ENCODE measurements around the gene ZEB1.
"Not testable (repeated sequence)": the region's sequence is repeated elsewhere in the genome, so short reads cannot be mapped to it uniquely, and the experiment has no call there.

ZEB1 gene

GRCh38 chr10:31427334-31427733, 108.3 kb downstream of the ZEB1 start:
- DNase-seq, result not testable (repeated sequence)

DNA sequence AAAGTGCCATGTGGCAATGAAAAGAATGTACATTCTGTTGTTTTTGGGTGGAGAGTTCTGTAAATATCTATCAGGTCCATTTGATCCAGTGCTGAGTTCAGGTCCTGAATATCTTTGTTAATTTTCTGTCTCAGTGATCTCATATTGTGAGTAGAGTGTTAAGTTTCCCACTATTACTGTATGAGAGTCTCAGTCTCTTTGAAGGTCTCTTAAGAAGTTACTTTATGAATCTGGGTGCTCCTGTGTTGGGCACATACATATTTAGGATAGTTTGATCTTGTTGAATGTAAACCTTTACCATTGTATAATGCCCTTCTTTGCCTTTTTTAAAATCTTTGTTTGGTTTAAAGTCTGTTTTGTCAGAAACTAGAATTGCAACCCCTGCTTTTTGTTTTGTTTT, 109.5 kb downstream of the ZEB1 start:
- DNase-seq, result not testable (repeated sequence)

DNA sequence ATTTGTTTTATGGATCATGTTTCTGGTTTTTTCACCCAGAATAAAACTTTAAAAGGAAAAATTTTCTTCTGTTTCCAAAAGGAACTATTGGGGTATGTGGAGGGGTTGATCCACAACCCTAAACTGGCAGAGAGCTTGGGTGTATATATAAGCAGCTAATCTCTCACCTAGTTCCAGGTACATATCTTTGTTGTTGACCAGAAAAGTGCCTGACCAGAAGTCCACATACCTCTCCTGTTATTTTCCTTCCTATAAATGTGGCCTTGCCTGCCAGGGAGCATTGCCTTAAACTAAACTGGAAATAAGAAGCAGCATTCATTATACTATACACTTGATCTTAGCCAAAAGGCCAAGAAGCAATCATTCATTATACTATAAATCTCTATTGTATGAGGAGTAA, 112.0 kb downstream of the ZEB1 start:
- no peak for DNase-seq

DNA sequence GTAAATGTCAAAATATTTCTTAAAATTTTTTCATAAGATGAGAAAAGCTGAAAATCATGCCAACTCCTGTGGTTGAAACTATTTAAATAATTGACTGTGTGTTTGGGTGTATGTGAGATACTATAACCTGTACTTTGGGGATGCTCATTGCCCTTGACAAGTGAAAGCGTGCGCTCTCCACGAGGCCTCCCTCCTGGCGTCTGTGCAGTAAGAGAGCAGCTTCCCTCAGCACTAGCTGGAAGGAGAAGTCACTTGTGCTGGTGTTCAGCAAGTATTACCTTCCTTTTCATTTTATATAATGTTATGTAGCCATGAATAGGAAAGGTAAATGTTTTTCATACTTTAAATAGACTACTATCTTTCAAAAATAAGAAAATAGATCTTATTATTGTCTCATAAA, 118.9 kb downstream of the ZEB1 start:
- DNase-seq, result no peak

DNA sequence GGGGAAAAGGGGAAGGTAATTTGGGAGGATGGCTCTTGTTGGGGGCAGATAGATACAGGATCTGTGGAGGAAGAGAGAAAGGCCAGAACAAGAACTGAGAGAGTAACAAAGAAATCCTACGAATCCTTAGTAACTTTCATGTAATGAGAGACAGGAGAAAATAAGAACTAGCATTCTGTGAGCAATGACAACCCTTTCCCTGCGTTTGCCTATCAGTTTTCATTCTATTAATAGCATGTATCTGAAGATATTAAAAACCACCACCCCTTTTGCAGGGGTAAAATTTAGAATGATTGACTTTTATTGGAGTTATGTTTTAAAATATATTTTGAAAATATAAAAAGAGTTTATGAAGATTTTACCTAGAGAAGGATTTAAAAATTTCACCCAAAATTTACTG, 132.8 kb downstream of the ZEB1 start:
- no peak for DNase-seq

DNA sequence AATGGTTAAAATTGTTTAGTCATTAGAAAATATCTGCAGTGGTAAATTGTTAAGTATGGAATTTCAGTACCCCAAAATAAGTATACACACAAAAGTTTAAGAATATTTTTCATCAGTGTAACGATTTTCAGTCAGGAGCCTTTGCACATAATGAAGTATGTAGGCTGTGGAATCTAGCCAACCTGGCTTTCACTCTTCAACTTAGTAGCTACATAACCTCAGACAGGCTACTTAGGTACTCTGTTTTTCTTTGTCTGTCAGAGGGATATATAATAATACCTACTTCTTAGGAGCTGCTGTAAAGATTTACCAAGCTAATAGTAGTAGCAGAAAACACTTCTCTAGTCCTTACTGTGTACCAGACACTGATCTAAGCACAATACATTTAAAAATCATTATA, 137.5 kb downstream of the ZEB1 start:
- DNase-seq, result no peak

DNA sequence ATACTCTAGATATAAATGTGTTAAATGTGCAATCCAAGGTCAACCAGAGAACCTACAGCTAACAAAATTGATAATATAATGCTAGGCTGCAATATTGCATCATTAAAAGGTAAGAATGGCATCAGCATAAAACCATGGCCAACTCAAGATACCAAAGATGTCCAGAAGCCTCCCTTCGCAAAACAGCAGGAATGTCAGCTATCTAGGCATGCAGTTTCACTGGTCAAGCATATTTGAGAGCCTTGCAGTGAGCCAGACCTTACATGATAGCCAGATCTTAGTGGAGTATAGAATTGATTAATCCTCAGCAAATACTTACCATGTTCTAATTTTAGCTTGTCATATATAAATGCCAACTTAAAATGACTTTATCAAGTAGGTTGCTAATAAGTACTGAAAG, 138.8 kb downstream of the ZEB1 start:
- DNase-seq, result no peak

DNA sequence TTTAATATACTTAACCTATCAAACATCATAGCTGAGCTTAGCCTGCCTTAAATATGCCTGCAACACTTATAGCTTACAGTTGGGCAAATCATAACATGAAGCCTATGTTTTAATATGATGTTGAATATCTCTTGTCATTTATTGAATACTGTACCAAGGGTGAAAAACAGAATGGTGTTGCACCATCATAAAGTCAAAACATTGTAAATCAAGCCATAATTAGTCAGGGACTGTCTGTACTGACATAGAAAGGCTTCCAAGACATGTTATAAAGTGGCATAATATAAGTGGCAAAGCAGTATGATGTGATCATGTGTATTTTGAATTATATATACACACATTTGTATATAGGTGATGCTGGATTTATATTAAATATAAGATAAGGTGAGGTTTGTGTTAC, 140.0 kb downstream of the ZEB1 start:
- DNase-seq, result no peak

DNA sequence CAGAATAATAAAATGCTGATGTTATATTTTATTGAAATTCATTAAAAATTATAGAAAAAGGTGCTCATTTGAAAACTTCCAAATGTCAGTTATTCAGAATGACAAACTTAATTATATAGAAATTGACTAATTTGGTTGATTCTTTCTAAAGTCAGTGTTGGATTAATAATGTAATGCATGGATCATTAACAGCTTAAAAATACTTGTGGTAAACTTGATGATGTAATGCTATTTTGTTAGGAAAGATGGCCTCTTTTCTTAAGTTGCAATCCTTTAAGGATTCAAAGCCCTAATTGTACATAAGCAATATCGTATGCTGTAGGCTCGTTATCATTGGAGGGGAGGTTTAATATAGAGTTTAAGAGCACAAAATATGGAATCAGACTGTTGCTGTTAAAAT, 141.2 kb downstream of the ZEB1 start:
- DNase-seq, result no peak

DNA sequence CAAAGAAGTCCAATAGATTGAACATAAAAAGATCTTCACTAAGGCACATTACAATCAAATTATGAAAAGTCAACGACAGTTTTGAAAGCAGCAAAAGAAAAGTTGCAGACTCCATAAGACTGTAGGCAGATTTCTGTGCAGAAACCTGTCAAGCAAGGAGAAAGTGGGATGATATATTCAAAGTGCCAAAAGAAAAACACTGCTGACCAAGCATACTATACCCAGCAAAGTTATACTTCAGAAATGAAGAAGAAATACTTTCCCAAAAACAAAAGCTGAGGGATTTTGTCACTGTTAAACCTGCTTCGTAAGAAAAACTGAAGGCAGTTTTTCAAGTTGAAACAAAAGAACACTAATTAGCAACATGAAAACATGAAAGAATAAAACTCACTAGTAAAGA, 145.5 kb downstream of the ZEB1 start:
- no peak for DNase-seq

GRCh38 chr10:31466313-31466712, 147.3 kb downstream of the ZEB1 start:
- DNase-seq, result no peak

- no peak for DNase-seq
These were observed 148.9 kb downstream of the ZEB1 start for GRCh38 chr10:31467791-31468535.

DNA sequence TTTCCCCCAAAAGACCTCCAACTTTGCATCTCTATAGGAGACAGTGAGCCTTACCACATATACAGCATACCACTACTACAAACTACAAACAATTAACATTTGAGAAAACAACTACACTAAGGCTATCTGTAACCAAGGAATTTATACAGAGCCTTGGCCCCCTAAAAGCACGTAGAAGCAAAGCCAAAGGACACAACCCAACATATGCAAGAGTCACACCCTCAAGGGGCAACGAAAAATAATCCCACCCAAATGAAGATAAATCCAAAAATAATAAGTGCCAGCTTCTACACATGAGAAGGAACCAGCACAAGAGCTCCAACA, 149.5 kb downstream of the ZEB1 start:
- no peak for DNase-seq

- no peak for DNase-seq
These were observed 156.5 kb downstream of the ZEB1 start for GRCh38 chr10:31475519-31475918.

- no peak for DNase-seq
These were observed 157.1 kb downstream of the ZEB1 start for GRCh38 chr10:31476088-31476487.

DNA sequence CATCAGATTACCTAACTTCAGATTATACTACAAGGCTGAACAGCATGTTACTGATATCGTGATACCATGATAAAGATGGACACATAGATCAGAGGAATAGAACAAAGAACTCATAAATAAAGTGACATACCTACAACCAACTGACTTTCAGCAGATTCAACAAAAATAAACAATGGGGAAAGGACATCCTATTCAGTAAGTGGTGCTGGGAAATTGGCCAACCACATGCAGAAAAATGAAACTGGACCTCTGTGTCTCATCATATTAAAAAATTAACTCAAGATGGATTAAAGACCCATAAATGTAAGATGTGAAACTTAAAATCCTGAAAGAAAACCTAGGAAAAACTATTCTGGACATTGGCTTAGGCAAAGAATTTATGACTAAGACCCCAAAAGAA, 158.6 kb downstream of the ZEB1 start:
- no peak for DNase-seq

DNA sequence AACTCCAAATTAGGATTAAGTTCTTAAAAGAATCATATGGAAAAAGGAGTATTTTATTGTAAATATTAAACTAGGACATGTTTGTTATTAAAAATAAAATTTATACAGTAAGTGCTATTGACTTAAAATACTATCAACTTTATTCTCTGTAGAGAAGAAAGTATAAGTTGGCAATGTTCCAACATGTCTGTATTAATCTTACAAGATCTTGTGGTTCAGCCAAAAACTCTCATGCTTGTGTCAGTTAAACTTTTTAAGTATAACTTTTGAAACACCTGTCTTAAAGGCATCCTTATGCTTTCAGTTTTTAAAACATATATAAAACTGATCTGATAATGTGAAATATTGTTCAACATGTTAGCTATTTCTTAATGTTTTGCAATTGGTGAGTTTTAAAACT, 160.7 kb downstream of the ZEB1 start:
- DNase-seq, result no peak

DNA sequence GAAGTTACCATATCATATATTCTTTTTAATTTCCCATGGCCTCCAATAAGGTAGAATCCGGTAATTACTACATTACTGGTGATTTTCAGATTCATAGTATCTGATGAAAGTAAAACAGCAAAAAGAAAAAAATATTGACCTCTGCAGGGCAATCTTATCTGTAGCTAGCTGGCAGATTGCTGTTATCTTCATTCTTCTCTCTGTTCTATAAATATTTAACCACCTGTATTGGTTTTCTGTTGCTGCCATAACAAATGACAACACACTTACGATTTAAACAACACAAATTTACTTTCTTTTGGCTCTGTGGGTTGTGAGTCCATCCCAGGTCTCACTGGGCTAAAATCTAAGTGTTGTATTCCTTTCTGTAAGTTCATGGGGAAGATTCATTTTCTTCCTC, 164.5 kb downstream of the ZEB1 start:
- DNase-seq, result no peak

DNA sequence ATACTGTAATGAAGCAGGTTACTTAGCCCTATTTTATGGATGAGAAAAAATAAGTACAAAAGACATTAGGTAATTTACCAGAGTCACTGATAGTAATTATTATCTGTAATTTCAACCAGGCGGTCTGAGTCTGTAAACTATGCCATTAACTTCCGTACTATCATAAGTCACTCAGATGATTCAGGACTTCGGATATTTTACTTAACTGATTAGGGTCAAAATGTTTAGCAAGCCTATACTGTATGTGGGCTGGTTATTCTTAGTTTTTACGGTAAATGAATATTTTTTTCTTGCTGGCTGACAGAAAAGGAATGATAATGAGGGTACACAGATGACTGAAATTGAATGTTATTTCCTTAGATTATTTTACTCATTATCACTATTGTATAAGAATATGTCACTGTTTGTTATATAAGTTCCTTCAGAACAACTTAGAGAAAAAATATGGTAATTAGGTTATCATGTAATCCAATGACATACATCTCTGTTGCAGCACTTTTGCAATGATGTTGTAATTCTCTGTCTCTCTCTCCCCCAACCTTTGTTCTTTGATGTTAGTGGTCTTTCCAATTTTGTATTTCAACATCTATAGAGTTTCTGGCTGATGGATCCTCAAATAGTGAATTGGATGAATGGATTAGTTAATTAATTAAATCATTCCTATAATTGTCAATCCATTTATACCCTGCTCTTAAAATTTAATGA, 165.6 kb downstream of the ZEB1 start:
- DNase-seq, result no peak

- DNase-seq, result no peak
These were observed 172.0 kb downstream of the ZEB1 start for GRCh38 chr10:31490858-31491504.

GRCh38 chr10:31507427-31507826, 188.4 kb downstream of the ZEB1 start:
- no peak for DNase-seq

DNA sequence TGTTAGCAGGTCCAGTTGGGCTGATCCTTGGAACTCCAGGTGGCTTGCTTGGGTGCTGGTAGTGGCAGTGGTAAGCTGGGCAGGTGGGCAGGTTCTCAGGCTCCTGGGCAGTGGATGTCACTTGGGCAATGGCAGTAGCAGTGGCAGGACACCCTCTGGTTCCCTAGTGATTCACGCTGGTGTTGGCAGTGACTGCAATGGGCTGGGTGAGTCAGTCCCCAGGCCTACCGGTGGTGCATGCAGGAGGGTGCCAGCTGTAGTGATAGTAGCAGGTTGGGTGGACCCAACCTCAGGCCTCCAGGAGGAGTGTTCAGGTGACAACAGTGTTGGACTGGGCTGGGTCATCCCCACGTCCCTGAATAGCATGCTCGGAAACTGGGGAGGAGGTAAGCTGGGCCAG, 189.2 kb downstream of the ZEB1 start:
- DNase-seq, result no peak

GRCh38 chr10:31508882-31509281, 189.9 kb downstream of the ZEB1 start:
- DNase-seq, result no peak

- no peak for DNase-seq
These were observed 191.0 kb downstream of the ZEB1 start for GRCh38 chr10:31509989-31510388.

- DNase-seq, result no peak
These were observed 196.1 kb downstream of the ZEB1 start for GRCh38 chr10:31515116-31515515.
